B cell (primary cell): ENCODE results near the gene ZMYND10. TPM values are rescaled to one million over a fixed set of nuclear protein-coding genes. Genes with fewer than 3 reads are reported as not detected.

Experiments
- ATAC-seq: fragments of 200-7000 bp; cut with Tn5 transposase; one replicate; pipeline ENCODE4 v1.10.0; 2021; ENCODE audit warnings: low read depth, mild to moderate bottlenecking, moderate number of reproducible peaks, moderate library complexity
- CTCF ChIA-PET: fragments of 350-600 bp; sonication (Branson Sonifier 250); formaldehyde crosslinking; loops from one replicate; lab custom pipeline; 2021; ENCODE audit warnings: antibody characterized with exemption, inconsistent platforms; lab: Charles Lee
- POLR2A ChIA-PET: fragments of 350-600 bp; sonication (Branson Sonifier 250); formaldehyde crosslinking; loops from one replicate; lab custom pipeline; 2021; ENCODE audit warnings: antibody characterized with exemption; lab: Charles Lee
- DNase-seq: peaks from one replicate; pipeline ENCODE4 v3.0.0; 2013
- H2AFZ ChIP-seq: 2 replicates; pipeline ENCODE4 v1.6.1; 2012; ENCODE audit warnings: mild to moderate bottlenecking, low read depth, low read length; ENCODE audit not compliant: insufficient read depth, poor library complexity, severe bottlenecking
- H3K27ac ChIP-seq, 2 donors: 1 replicate in 1 of 2; 2 replicates in 1 of 2; pipeline ENCODE4 v1.5.1; 2012 to 2013; ENCODE audit warnings: low read length in 2 of 2, mild to moderate bottlenecking in 2 of 2, moderate library complexity in 1 of 2
- H3K27me3 ChIP-seq, 4 experiments: fragments of 200-600 bp in 1 of 4; sonication (generic) in 1 of 4; replicated peaks in 1 of 4; 1 replicate in 2 of 4; 2 replicates in 2 of 4; pipeline versions ENCODE4 v1.6.1 to v1.7.0; 2013 to 2016; ENCODE audit warnings: low read length in 3 of 4, mild to moderate bottlenecking in 2 of 4, mixed read lengths in 1 of 4, moderate library complexity in 1 of 4; ENCODE audit not compliant: insufficient read depth in 4 of 4, control insufficient read depth in 3 of 4; ENCODE audit errors: control extremely low read depth in 1 of 4
- H3K36me3 ChIP-seq, 2 experiments: replicated peaks in 1 of 2; 1 replicate in 1 of 2; 2 replicates in 1 of 2; pipeline versions ENCODE4 v1.6.1 to v1.7.1; 2013; ENCODE audit warnings: low read length in 1 of 2; ENCODE audit not compliant: insufficient read depth in 2 of 2, control insufficient read depth in 1 of 2; ENCODE audit errors: control extremely low read depth in 1 of 2, extremely low read depth in 1 of 2
- H3K4me1 ChIP-seq, 2 donors: fragments of 200-600 bp in 1 of 2; sonication (generic) in 1 of 2; 1 replicate in 1 of 2; 2 replicates in 1 of 2; pipeline versions ENCODE4 v1.5.1 to v1.6.1; 2013 to 2017; ENCODE audit warnings: low read length in 2 of 2; ENCODE audit not compliant: control insufficient read depth in 2 of 2, insufficient read depth in 2 of 2
- H3K4me2 ChIP-seq: replicated peaks from 2 replicates; pipeline ENCODE3; 2012; ENCODE audit warnings: mild to moderate bottlenecking, low read depth, low read length; ENCODE audit not compliant: poor library complexity, severe bottlenecking
- H3K4me3 ChIP-seq, 5 experiments: fragments of 200-600 bp in 1 of 5; sonication (generic) in 1 of 5; 1 replicate in 3 of 5; 2 replicates in 2 of 5; pipeline versions ENCODE4 v1.5.1 to v1.7.0; 2011 to 2016; ENCODE audit warnings: low read length in 4 of 5, mild to moderate bottlenecking in 4 of 5, low read depth in 2 of 5, control low read depth in 1 of 5, moderate library complexity in 1 of 5; ENCODE audit not compliant: insufficient read depth in 1 of 5; ENCODE audit errors: control extremely low read depth in 1 of 5, extremely low read depth in 1 of 5
- H3K79me2 ChIP-seq: fragments of 200-600 bp; sonication (generic); one replicate; pipeline ENCODE4 v1.6.0; 2016; ENCODE audit warnings: low read length; ENCODE audit not compliant: control insufficient read depth, insufficient read depth
- H3K9ac ChIP-seq: fragments of 200-600 bp; sonication (generic); 2 replicates; pipeline ENCODE4 v1.6.1; 2017; ENCODE audit warnings: mild to moderate bottlenecking, low read length, moderate library complexity
- H3K9me3 ChIP-seq, 3 donors: one replicate each; pipeline versions ENCODE4 v1.6.1 to v1.7.1; 2013; ENCODE audit warnings: low read length in 2 of 3; ENCODE audit not compliant: control insufficient read depth in 2 of 3, insufficient read depth in 1 of 3; ENCODE audit errors: control extremely low read depth in 1 of 3
- H4K20me1 ChIP-seq: 2 replicates; pipeline ENCODE4 v1.6.0; 2012; ENCODE audit warnings: mild to moderate bottlenecking, low read length; ENCODE audit not compliant: insufficient read depth, control insufficient read depth, poor library complexity, severe bottlenecking
- H3K27ac Mint-ChIP-seq: one replicate; pipeline ENCODE4 v1.8.0; 2021; ENCODE audit warnings: mixed read lengths
- H3K27me3 Mint-ChIP-seq: one replicate; pipeline ENCODE4 v1.8.0; 2021; ENCODE audit warnings: mixed read lengths
- H3K4me1 Mint-ChIP-seq: one replicate; pipeline ENCODE4 v1.8.0; 2021; ENCODE audit warnings: mixed read lengths
- H3K4me3 Mint-ChIP-seq: one replicate; pipeline ENCODE4 v1.8.0; 2021; ENCODE audit warnings: mixed read lengths
- H3K9me3 Mint-ChIP-seq: one replicate; pipeline ENCODE4 v1.8.0; 2022; ENCODE audit warnings: mixed read lengths; ENCODE audit not compliant: insufficient read depth
- CTCF ChIP-seq: fragments of 200-600 bp; IDR thresholded peaks from one replicate; pipeline ENCODE4 v1.8.0; 2022; ENCODE audit warnings: antibody characterized with exemption, mild to moderate bottlenecking
- EZH2 ChIP-seq: IDR thresholded peaks from 2 replicates; pipeline ENCODE4 v1.6.1; 2012; ENCODE audit warnings: borderline replicate concordance, low read depth, mild to moderate bottlenecking, moderate library complexity, low read length; ENCODE audit not compliant: insufficient read depth, poor library complexity, severe bottlenecking
- WGBS: methylation state at CpG from one replicate; pipeline ENCODE4 v1.1.5; 2013; ENCODE audit warnings: missing lambda C conversion rate; ENCODE audit not compliant: insufficient coverage; 5-methylcytosine and 5-hydroxymethylcytosine counted together
- intact Hi-C: fragments of 100-400 bp; cut with micrococcal nuclease; formaldehyde crosslinking; loops from one replicate; pipeline ENCODE4 v1.10.0; 2022
- polyA plus RNA-seq: library from polyadenylated mRNA; depleted of rRNA; stranded (reverse); fragments of >200 nt; gene quantifications from 2 replicates; pipeline ENCODE4 v1.2.3, GENCODE V29; 2012
- total RNA-seq, 2 donors: library from RNA; stranded (reverse); fragments of 120-200 nt in 1 of 2; gene quantifications; 1 replicate in 1 of 2; 2 replicates in 1 of 2; pipeline versions ENCODE4 v1.2.3 to v1.2.4, GENCODE V29; 2013 to 2022

Gene ZMYND10
- total and polyA plus RNA-seq, 2 donors (not counting 1 experiment from before 2014, with no cell fraction given), result 1.8 to 2.4 TPM

GRCh38 chr3:50304601-50305000 lies 40.9 kb downstream of the ZMYND10 start:
- H2AFZ ChIP-seq, result no peak overlapping the region
- no peak overlapping the region for H3K9ac ChIP-seq
- H3K4me3 ChIP-seq, result no peak overlapping the region
- H4K20me1 ChIP-seq, result no peaks in the 10 kb centered on the region
- H3K79me2 ChIP-seq, result peaks cover 5% of the 10 kb centered on the region
- Mint-ChIP-seq H3K27ac (peak overlapping the region; percentile 20), H3K27me3 (no peaks in the 10 kb centered on the region), H3K4me1 (peaks cover 19% of the 10 kb centered on the region), H3K9me3 (no peaks in the 10 kb centered on the region), H3K4me3 (no peak overlapping the region)
- POLR2A ChIA-PET, result interaction anchor here (0.6 kb wide), 1 partner anchor 31 kb away, joined by 3 read pairs; no protein-coding TSS in a partner anchor
- H3K9me3 ChIP-seq, result peaks cover 0 to 23% (median 0%) of the 10 kb centered on the region in 3 donors
- peaks cover 10 to 15% of the 10 kb centered on the region in 2 donors for H3K4me1 ChIP-seq
- H3K27ac ChIP-seq, result no peak overlapping the region
- H3K36me3 ChIP-seq, result no peaks in the 10 kb centered on the region
- H3K4me2 ChIP-seq, result no peak overlapping the region
- no peak for DNase-seq
- ATAC-seq, result no peak
- intact Hi-C loops, result no loop called here
- no peaks in the 10 kb centered on the region for H3K27me3 ChIP-seq
- TF ChIP-seq CTCF (no peak), EZH2 (no peak)
- CTCF ChIA-PET, result no interaction called here

- Mint-ChIP-seq H3K9me3 (no peaks in the 10 kb centered on the region), H3K27ac (no peak within 1 kb of the TSS), H3K27me3 (no peaks in the 10 kb centered on the region), H3K4me3 (no peak within 1 kb of the TSS), H3K4me1 (peaks cover 30% of the 10 kb centered on the region)
- Histone ChIP-seq H3K9me3 (peaks cover 0 to 9% (median 0%) of the 10 kb centered on the region in 3 donors), H3K79me2 (peaks cover 9% of the 10 kb centered on the region), H4K20me1 (no peaks in the 10 kb centered on the region), H3K4me2 (no peak within 1 kb of the TSS), H3K36me3 (no peaks in the 10 kb centered on the region), H3K4me3 (no peak within 1 kb of the TSS), H2AFZ (no peak within 1 kb of the TSS), H3K27me3 (no peaks in the 10 kb centered on the region), H3K9ac (no peak within 1 kb of the TSS), H3K27ac (no peak within 1 kb of the TSS), H3K4me1 (peaks cover 14 to 24% of the 10 kb centered on the region in 2 donors)
- ChIA-PET POLR2A (no interaction called here), CTCF (interaction anchor here (0.5 to 0.6 kb wide), 2 partner anchors 22 to 51 kb away, joined by 3 read pairs; no protein-coding TSS in a partner anchor)
- WGBS, result 84% methylated on average over 14 of the region's 14 CpGs
- intact Hi-C loops, result no loop called here
- no peak for DNase-seq
- TF ChIP-seq CTCF, result no peak
- TF ChIP-seq EZH2, result no peak
- no peak for ATAC-seq
Measured at GRCh38 chr3:50303013-50303815, 42.3 kb downstream of the ZMYND10 start, which contains the start of gene HYAL1. Gene HYAL1, minus strand, starts transcription at chr3:50303574. Its CDS starts 618 bp downstream, at chr3:50302956.
